GM12878 (cell line): ENCODE data around the gene PLEKHA7.

ENCODE experiments used
- ATF3 ChIP-seq: IDR thresholded peaks from 2 replicates; pipeline ENCODE4 v1.6.1; 2011; ENCODE audit warnings: low read depth, mild to moderate bottlenecking, low read length, moderate library complexity, borderline replicate concordance; ENCODE audit errors: extremely low read depth
- CEBPB ChIP-seq, 2 experiments: fragments of 150-350 bp in 1 of 2; IDR thresholded peaks; 2 replicates each; pipeline ENCODE4 v1.6.1; 2012 to 2014; ENCODE audit warnings: low read depth in 2 of 2, low read length in 2 of 2, borderline replicate concordance in 1 of 2, inconsistent platforms in 1 of 2
- EP300 ChIP-seq, 2 experiments: fragments of 150-350 bp in 1 of 2; IDR thresholded peaks; 2 replicates each; pipeline ENCODE4 v1.6.1; 2011 to 2012; ENCODE audit warnings: low read depth in 2 of 2, low read length in 2 of 2, borderline replicate concordance in 1 of 2, improper control_type of control experiment in 1 of 2, inconsistent platforms in 1 of 2; ENCODE audit not compliant: control insufficient read depth in 1 of 2
- EZH2 ChIP-seq: IDR thresholded peaks from 2 replicates; pipeline ENCODE4 v1.6.1; 2012; ENCODE audit warnings: low read depth, mild to moderate bottlenecking, control low read depth, inconsistent platforms, low read length, borderline replicate concordance; ENCODE audit not compliant: control insufficient read depth
- GABPA ChIP-seq: IDR thresholded peaks from 2 replicates; pipeline ENCODE4 v1.6.1; 2014; ENCODE audit warnings: antibody characterized with exemption, low read depth, mild to moderate bottlenecking, inconsistent platforms
- RELA ChIP-seq: fragments of 450-650 bp; IDR thresholded peaks from 2 replicates; pipeline ENCODE4 v1.8.0; 2014; ENCODE audit warnings: borderline replicate concordance; ENCODE audit not compliant: partially characterized antibody
- SP1 ChIP-seq: IDR thresholded peaks from one replicate; pipeline ENCODE4 v1.6.1; 2011; ENCODE audit warnings: low read depth, low read length
- SUZ12 ChIP-seq: fragments of 200-600 bp; sonication (generic); IDR thresholded peaks from one replicate; pipeline ENCODE4 v1.6.1; 2018; ENCODE audit warnings: antibody characterized with exemption, mild to moderate bottlenecking; ENCODE audit not compliant: unreplicated experiment
- ZNF24 ChIP-seq: fragments of 450-650 bp; IDR thresholded peaks from 2 replicates; pipeline ENCODE4 v1.6.1; 2017; ENCODE audit warnings: antibody characterized with exemption, mild to moderate bottlenecking
- TF ChIP-seq, protein P1 (sequence below), 3 experiments: IDR thresholded peaks in 2 of 3; conservative IDR thresholded peaks in 1 of 3; 2 replicates each; pipeline ENCODE4 v1.5.1; 2011; ENCODE audit warnings: low read depth in 3 of 3, low read length in 3 of 3, mild to moderate bottlenecking in 3 of 3, control low read depth in 2 of 3, moderate library complexity in 2 of 3, inconsistent platforms in 1 of 3, mixed read lengths in 1 of 3; ENCODE audit not compliant: control insufficient read depth in 2 of 3, insufficient read depth in 1 of 3; ENCODE audit errors: extremely low read depth in 1 of 3
- TF ChIP-seq, protein P2 (sequence below): fragments of 450-650 bp; IDR thresholded peaks from 2 replicates; pipeline ENCODE4 v1.6.1; 2018; ENCODE audit warnings: borderline replicate concordance, mild to moderate bottlenecking; ENCODE audit not compliant: partially characterized antibody

DNA sequence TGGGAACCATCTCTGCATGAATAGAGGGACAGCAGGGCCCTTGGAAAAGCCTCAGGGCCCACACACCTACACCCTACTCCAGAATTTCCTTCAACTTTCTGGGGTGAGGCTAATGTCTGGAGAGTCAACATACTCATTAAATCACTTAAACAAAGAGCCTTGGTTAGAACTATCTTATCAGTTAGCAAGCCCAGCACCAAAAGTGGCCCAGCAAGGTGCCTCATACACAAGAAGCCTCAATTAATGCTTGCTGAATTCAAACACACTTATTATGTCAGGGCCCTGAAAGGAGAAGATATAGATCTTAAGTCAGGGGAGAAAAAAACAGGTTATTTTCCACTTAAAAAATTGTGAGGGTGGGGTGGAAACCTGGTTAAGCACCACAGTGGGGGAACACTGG is 214.3 kb downstream of the PLEKHA7 start:
- no peak for TF ChIP-seq SP1
- TF ChIP-seq EP300 (IDR thresholded peaks at IDR 0.05; ENCODE audit: borderline replicate concordance in 1 of 2, control insufficient read depth in 1 of 2, low read depth in 2 of 2, low read length in 2 of 2) = no peak
- TF ChIP-seq, protein P1, sequence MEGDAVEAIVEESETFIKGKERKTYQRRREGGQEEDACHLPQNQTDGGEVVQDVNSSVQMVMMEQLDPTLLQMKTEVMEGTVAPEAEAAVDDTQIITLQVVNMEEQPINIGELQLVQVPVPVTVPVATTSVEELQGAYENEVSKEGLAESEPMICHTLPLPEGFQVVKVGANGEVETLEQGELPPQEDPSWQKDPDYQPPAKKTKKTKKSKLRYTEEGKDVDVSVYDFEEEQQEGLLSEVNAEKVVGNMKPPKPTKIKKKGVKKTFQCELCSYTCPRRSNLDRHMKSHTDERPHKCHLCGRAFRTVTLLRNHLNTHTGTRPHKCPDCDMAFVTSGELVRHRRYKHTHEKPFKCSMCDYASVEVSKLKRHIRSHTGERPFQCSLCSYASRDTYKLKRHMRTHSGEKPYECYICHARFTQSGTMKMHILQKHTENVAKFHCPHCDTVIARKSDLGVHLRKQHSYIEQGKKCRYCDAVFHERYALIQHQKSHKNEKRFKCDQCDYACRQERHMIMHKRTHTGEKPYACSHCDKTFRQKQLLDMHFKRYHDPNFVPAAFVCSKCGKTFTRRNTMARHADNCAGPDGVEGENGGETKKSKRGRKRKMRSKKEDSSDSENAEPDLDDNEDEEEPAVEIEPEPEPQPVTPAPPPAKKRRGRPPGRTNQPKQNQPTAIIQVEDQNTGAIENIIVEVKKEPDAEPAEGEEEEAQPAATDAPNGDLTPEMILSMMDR (IDR thresholded peaks at IDR 0.05 in 2 of 3, conservative IDR thresholded peaks at IDR 0.05 in 1 of 3; ENCODE audit: control insufficient read depth in 2 of 3, extremely low read depth in 1 of 3, insufficient read depth in 1 of 3, low read depth in 3 of 3, low read length in 3 of 3) = no peak
- TF ChIP-seq, protein P2, sequence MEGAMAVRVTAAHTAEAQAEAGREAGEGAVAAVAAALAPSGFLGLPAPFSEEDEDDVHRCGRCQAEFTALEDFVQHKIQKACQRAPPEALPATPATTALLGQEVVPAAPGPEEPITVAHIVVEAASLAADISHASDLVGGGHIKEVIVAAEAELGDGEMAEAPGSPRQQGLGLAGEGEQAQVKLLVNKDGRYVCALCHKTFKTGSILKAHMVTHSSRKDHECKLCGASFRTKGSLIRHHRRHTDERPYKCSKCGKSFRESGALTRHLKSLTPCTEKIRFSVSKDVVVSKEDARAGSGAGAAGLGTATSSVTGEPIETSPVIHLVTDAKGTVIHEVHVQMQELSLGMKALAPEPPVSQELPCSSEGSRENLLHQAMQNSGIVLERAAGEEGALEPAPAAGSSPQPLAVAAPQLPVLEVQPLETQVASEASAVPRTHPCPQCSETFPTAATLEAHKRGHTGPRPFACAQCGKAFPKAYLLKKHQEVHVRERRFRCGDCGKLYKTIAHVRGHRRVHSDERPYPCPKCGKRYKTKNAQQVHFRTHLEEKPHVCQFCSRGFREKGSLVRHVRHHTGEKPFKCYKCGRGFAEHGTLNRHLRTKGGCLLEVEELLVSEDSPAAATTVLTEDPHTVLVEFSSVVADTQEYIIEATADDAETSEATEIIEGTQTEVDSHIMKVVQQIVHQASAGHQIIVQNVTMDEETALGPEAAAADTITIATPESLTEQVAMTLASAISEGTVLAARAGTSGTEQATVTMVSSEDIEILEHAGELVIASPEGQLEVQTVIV = no peak
- TF ChIP-seq CEBPB (IDR thresholded peaks at IDR 0.05; ENCODE audit: borderline replicate concordance in 1 of 2, low read depth in 2 of 2, low read length in 2 of 2) = no peak
- no peak for TF ChIP-seq ATF3
- no peak for TF ChIP-seq ZNF24
- no peak for TF ChIP-seq RELA
- TF ChIP-seq EZH2 = no peak
- TF ChIP-seq GABPA = no peak
- TF ChIP-seq SUZ12 = no peak
